ENCODE results near the gene NPRL2.

NPRL2 gene

GRCh38 chr3:50303013-50303815 lies 47.4 kb downstream of the NPRL2 start, which contains the start of gene HYAL1:
Gene HYAL1 (minus strand): TSS chr3:50303574. CDS start chr3:50302956, 618 bp downstream.
- no peak for DNase-seq

GRCh38 chr3:50302095-50303012 lies 48.2 kb downstream of the NPRL2 start:
- DNase-seq = no peak

GRCh38 chr3:50300681-50301254 lies 49.8 kb downstream of the NPRL2 start:
- DNase-seq = no peak

DNA sequence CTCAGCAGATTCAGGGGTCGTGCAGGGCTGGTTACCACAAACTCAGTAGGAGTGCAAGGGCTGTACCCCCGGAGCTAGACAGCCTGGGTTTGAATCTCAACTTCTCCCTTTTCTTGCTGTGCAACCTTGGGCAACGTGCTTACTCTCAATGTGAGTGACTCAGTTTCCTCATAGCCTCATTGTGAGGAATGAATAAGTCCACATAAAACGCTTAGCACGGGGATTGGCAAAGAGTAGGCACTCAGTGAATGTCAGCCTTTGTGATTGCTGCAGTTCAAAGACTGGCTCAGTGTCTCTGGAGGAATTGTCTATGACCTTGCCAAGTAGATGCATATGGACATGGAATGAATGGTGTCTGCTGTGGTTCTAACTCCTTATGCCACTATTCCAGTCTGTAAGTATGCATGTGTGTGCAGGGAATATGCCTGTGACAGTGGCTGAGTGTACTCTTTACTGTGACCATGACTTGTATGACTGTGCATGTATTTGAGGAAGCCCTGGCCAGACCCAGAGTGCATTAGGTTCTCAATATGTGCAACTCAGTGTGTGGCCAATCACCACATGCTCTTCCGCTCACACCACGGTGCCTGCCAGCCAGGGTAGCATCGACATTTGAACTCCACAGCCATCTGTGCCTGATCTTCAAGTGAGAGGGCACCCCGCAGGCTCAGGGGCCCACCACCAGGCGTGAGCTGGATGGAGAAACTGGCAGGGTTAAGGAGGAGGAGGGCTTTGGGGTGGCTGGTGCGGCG lies 50.5 kb downstream of the NPRL2 start:
- no peak for DNase-seq

DNA sequence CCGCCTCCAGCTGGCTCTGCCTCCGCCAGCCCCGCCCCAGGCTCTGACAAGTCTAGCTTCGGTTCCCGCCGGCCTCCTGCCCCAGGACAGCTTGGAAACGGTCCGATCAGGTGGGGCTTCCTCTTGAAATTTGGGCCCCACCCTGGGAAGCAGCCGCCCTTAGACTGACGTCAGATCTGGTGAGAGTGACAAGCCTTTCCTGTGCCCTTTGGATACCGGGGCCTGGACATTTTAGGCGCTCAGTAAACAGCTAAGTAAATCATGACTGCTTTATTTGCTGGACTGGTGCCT lies 51.0 kb downstream of the NPRL2 start:
- DNase-seq = no peak

GRCh38 chr3:50298836-50299637 lies 51.5 kb downstream of the NPRL2 start, which contains the start of the genes HYAL3 and NAA80:
Gene HYAL3 (minus strand): TSS chr3:50299405. CDS start chr3:50295602, 3,803 bp downstream.
Gene NAA80 (minus strand): TSS chr3:50299405. CDS start chr3:50297463, 1,942 bp downstream.
- DNase-seq = peak; percentile 69

DNA sequence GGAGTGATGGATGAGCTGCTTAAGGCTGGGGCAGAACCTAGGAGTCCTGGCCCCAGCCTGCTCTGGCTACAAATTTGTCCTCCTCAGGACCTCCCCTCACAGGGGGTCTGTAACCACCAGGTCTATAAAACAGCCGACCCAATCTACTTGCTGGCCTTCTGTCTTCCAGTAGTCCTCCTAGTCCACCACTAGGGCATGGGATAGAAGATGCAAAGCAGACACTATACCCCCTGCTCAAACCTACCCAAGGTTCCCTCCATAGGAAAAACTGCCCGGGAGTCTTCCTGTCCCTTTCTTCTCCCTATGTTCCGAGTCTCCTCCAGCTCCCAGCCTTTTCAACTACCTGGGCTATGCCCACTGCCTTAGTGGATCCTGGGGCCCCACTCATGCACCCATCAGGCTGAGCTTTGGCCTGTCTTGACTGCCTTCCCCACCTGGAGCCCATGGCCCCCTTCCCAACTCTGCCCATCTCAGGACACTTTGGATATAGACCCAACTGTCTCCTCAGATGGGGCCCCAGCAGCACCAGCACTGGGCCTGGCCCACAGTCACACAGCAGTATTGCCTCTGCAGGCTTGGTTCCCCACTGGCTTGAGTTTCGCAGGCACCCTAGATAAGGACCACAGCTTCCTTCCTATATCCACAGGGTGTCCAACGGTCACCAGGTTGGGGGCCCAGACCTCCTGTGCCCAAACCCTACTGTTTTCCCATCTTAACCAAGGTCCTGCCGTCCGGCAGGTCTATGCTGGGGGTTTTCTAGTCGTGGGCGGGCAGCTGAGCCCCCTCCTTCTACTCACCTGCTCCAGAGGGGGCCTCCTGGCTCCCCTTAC lies 52.5 kb downstream of the NPRL2 start:
- DNase-seq = no peak

DNA sequence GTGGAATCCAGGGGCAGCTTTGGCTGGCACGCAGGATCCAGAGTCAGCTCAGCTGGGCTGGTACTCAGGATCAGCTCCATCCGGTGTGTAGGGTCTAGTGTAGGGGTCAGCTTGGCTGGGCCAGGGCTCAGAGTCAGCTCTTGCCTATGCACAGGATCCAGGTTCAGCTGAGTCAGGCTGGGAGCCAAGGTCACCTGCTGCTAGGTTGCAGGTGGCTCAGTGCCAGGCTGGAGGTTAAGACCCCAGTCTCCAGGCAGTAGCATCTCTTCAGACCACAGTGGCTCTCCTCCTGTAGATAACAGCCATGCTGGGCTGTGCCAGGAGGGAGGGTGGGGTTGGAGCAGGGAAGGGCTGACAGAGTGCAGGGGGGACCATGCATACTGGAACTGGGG lies 53.2 kb downstream of the NPRL2 start:
- DNase-seq = no peak
